HAP-1 (cell line): ENCODE measurements around the gene ACOT7.

Source experiments
- DNase-seq, 2 experiments: peaks; one replicate each; pipeline ENCODE4 v3.0.0-alpha.2; 2016 to 2020; ENCODE audit warnings: low spot score in 2 of 2
- H3K27me3 ChIP-seq: fragments of 250-450 bp; sonication (Bioruptor Pico); 2 replicates; pipeline ENCODE4 v1.5.1; 2020; ENCODE audit warnings: low read depth, mild to moderate bottlenecking, moderate library complexity
- H3K36me3 ChIP-seq: fragments of 250-450 bp; sonication (Bioruptor Pico); replicated peaks from 2 replicates; pipeline ENCODE4 v1.5.1; 2020; ENCODE audit warnings: mild to moderate bottlenecking
- H3K4me1 ChIP-seq: fragments of 250-450 bp; sonication (Bioruptor Pico); 2 replicates; pipeline ENCODE4 v1.5.1; 2020; ENCODE audit warnings: mild to moderate bottlenecking
- H3K4me3 ChIP-seq: fragments of 250-450 bp; sonication (Bioruptor Pico); 2 replicates; pipeline ENCODE4 v1.5.1; 2020; ENCODE audit warnings: mild to moderate bottlenecking, moderate library complexity
- H3K9me3 ChIP-seq: fragments of 250-450 bp; sonication (Bioruptor Pico); 2 replicates; pipeline ENCODE4 v1.5.1; 2020; ENCODE audit warnings: mild to moderate bottlenecking, moderate library complexity
- in situ Hi-C: fragments of 300-500 bp; cut with MboI; formaldehyde crosslinking; loops from 3 replicates; pipeline ENCODE4 v1.14.3; 2020; ENCODE audit warnings: low sequenced_read_pairs, inconsistent platforms, mixed read lengths

ACOT7 gene

DNA sequence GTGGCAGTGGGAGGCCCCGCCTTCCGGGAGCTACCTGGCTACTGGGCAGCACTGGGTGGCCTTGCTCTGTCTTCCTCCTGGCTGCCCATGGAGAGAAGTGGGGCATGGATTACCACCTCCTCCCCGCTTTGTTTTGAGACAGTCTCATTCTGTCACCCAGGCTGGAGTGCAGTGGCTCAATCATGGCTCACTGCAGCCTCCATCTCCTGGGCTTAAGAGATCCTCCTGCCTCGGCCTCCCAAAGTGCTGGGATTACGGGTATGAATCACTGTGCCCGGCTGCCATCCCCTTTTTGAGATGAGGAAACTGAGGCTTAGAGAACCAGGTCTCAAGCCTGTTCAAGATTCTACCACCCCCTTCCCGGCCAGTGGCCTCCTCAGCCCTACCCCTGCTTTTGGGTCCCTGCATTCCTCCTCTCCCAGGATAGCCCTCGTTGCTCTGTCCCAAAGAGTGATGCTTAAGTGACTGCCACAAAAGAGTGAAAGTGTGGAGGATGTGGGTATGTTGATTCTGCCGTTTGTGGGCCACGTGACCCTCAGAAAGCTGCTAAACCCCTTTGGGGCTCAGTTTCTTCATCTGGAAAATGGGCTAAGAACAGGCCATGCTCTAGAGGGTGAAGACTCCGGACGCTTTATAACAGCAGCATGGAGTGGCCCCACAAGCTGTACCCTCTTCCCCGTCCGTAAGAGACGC, 141.7 kb downstream of the ACOT7 start:
- Histone ChIP-seq H3K27me3 (peaks cover 7% of the 10 kb centered on the region), H3K4me3 (no peak overlapping the region), H3K9me3 (no peaks in the 10 kb centered on the region), H3K4me1 (no peaks in the 10 kb centered on the region), H3K36me3 (no peaks in the 10 kb centered on the region)
- no peak for DNase-seq
- in situ Hi-C loops = loop anchor here (10.0 kb wide), 2 partner anchors 153 to 223 kb away; no protein-coding TSS in a partner anchor

DNA sequence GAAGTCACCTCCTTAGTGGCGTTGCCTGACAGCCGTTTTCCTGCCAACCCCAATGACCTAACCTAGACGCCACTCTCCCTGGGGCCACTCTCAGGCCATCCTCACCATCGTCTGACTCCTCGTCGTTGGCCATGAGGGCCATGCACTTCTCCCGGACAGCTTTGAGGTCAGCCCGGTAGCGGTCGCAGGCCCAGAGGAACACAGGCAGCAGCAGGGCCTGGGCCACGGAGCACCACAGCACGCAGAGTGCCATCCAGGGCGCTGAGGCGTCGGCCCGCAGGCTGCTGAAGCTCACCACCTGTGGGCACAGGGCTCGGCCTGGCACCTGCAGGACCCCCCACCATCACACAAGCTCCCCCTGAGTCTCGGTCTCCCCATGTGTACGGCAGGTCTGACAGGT, 142.3 kb downstream of the ACOT7 start:
- in situ Hi-C loops = loop anchor here (10.0 kb wide), 2 partner anchors 154 to 224 kb away; no protein-coding TSS in a partner anchor
- H3K4me1 ChIP-seq = no peaks in the 10 kb centered on the region; the same call in 1 of the 2 replicates
- DNase-seq = no peak
- no peak overlapping the region for H3K4me3 ChIP-seq
- H3K27me3 ChIP-seq = peaks cover 11% of the 10 kb centered on the region
- no peaks in the 10 kb centered on the region for H3K36me3 ChIP-seq
- no peaks in the 10 kb centered on the region for H3K9me3 ChIP-seq

DNA sequence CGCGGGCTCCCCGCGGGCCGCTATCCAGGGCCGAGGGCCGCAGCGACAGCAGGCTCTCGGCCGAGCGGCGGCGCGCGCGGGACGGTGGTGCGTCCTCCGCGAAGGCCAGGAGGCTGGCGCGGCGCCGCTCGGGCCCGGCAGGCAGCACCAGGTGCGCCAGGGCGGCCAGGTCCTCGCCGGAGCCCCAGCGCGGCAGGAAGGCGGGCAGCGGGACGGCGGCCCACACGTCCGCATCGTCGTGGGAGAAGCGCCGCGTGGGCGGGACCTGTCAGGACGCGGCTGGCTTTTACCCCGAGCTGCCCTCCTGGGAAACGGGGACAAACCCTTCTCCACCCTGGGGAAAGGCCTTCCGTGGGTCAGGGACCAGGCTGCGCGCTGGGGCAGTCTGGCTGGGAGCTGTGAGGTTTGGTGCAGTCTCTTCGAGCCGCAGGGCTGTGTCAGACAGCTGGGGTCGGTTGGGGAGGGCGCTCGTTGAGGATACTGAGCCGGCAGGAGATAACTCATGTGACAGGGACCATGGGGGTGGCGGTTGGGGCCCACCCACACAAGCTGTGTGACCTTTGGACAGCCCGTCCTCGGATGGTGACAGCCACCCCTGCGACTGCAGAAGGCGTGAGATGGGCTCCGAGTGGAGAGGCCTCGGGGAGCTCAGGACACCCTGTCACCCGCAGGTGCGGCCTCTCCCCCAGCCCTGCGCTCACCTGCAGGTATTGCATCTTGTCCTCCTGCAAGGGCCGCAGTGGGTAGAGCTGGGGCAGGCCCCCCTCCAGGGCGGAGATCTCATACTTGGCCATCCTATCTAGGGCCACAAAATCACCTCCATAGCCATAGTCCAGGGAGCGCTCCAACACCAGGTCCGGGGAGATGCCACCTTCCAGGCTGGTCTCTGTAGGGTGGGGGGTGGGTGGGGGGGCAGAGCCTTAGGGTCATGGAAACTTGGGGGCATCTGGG, 143.6 kb downstream of the ACOT7 start:
- Histone ChIP-seq H3K4me1 (no peaks in the 10 kb centered on the region; the same call in 1 of the 2 replicates), H3K9me3 (no peaks in the 10 kb centered on the region), H3K27me3 (peaks cover 11% of the 10 kb centered on the region), H3K4me3 (no peak overlapping the region), H3K36me3 (no peaks in the 10 kb centered on the region)
- DNase-seq = no peak
- in situ Hi-C loops = loop anchor here (10.0 kb wide), 2 partner anchors 155 to 225 kb away; no protein-coding TSS in a partner anchor

DNA sequence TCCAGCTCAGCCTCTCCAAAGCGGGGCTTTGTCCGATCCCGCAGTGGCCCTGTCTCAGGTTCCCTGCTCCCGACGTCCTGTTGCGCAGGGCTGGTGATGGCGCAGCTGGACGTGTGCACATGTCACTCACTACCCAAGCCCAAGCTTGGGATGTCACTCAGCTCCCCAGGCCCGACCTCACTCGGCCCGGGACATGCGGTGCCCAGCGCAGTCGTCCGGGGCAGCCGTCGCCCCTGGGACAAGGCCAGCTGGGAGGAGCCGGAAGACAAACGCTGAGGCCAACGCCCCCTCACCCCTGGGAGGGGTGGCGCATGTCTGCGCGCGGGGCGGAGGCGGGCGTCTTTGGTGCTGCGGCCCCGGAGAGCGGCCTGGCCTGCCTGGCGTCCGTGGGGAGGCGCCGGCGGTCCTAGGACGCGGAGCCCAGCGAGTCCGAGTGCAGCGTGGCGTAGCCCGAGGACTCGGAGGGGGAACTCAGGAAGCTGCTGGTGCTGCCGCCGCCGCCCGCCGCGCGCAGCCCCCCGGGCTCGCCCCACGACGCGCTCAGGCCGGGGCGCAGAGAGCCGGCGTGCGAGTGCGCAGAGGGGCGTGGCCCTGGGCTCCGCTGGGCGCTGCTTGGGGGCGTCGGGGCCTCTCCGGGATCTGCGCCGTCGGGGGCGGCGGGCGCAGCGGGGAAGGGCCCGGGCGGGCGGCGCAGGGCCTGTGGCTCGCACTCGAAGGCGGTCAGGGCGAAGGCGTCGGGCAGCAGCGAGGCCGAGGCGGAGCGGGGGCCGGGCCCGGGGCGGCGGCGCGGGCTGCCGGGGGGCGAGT, 144.4 kb downstream of the ACOT7 start:
- in situ Hi-C loops = no loop called here
- Histone ChIP-seq H3K4me3 (no peak overlapping the region), H3K9me3 (no peaks in the 10 kb centered on the region), H3K27me3 (peaks cover 17% of the 10 kb centered on the region), H3K36me3 (no peaks in the 10 kb centered on the region), H3K4me1 (no peaks in the 10 kb centered on the region; the same call in 1 of the 2 replicates)
- peak in 1 of 2 experiments; percentile 55 for DNase-seq

DNA sequence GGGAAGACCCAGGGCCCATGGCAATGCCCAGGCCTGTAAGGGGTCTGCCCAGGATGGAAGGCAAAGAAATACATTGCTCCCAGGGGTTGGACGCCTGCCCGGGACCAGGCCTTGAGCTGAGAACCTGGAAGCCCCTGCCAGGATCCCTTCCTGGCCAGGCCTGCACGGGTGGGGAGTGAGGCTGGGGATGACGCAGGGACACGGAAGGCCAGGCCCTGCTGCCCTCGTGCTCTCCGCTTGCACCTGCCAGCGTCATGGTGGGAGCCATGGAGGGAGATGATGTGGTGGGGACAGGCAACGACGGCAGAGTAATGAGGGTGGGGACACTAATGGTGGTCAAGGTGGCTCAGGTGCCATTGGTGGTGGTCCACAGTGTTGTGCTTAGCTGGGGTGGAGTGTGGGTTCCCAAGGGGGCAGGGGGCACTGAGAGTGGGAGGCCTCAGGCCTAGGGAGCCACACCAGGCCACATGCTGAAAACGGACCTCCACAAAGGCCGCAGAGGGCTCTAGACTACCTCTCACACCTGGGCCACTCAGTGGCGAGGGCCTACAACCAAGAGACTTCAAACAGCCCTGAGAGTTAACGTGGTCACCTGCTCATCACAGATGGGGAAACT, 145.3 kb downstream of the ACOT7 start:
- DNase-seq = no peak
- in situ Hi-C loops = no loop called here
- H3K4me3 ChIP-seq = no peak overlapping the region
- peaks cover 23% of the 10 kb centered on the region for H3K27me3 ChIP-seq
- no peaks in the 10 kb centered on the region for H3K36me3 ChIP-seq
- no peaks in the 10 kb centered on the region for H3K9me3 ChIP-seq
- no peaks in the 10 kb centered on the region; the same call in 1 of the 2 replicates for H3K4me1 ChIP-seq

DNA sequence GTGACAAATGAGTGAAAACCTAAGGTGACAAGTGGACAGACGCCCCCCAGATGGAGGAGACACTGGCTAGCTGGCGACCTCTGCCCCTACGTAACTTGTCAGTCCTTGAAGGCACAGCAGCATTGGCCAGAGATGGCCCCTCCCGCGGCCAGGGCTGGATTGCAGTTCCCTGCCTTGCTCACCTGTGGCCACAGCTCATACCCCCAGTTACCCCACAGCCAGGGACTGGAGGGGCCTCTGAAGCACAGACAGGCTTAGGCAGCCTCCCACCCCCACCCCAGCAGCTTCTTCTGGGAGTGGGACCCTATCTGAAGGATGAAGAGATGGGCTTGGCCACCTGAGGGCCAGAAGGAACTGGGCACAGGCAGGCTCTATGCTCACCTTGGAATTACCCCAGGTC, 145.9 kb downstream of the ACOT7 start:
- no peak for DNase-seq
- H3K36me3 ChIP-seq = no peaks in the 10 kb centered on the region
- H3K4me1 ChIP-seq = no peaks in the 10 kb centered on the region; the same call in 1 of the 2 replicates
- no peaks in the 10 kb centered on the region for H3K9me3 ChIP-seq
- no peak overlapping the region for H3K4me3 ChIP-seq
- in situ Hi-C loops = no loop called here
- H3K27me3 ChIP-seq = peaks cover 29% of the 10 kb centered on the region

DNA sequence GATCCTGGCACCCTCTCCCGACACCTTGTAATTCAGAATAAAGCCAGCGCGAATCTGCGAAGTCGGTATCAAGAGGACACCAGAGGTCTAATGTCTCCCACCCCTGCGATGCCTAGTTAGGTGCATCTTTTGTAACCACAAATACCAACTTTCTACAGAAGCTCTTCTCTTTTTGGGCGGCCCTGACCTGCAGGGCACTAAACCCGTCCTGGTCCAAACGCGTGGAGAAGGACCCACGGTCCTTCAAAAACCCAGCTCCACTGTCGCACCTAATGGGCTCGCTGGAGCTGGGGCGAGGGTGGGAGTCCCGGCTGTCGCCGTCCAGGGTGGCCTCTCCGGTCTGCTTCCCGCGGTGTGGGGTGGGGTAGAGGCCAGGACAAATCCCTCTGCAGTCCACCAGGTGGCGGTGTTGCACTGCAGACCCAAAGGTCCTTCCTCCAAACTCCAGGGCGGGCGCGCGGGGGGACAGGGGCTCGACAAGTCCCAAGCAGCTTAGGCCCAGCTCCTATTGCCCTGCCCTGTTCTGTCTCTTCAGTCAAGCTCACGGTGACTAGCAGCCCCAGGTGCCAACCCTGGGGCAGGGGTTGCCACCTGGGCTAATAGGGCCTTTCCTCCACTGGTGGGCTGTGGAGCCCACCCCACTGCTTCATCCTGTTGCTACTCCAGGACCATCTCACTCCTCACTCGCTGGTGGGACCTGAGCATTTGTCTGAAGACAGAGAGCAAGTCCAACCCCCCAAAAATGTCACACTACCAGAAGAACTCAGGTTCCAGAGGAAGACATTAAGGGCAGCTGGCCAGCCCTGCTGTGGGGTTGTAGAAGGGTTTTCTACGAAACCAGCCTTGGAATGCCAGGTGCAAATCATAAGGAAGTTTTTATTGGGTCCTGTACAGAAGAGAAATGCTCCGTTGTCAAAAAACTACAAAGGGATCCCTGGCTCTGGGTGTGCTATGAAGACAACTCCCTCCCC, 146.8 kb downstream of the ACOT7 start:
- H3K4me3 ChIP-seq = no peak overlapping the region
- H3K36me3 ChIP-seq = no peaks in the 10 kb centered on the region
- in situ Hi-C loops = no loop called here
- peak; percentile 69 to 94 for DNase-seq
- peaks cover 33% of the 10 kb centered on the region for H3K27me3 ChIP-seq
- peaks cover 5% of the 10 kb centered on the region for H3K4me1 ChIP-seq
- no peaks in the 10 kb centered on the region for H3K9me3 ChIP-seq

DNA sequence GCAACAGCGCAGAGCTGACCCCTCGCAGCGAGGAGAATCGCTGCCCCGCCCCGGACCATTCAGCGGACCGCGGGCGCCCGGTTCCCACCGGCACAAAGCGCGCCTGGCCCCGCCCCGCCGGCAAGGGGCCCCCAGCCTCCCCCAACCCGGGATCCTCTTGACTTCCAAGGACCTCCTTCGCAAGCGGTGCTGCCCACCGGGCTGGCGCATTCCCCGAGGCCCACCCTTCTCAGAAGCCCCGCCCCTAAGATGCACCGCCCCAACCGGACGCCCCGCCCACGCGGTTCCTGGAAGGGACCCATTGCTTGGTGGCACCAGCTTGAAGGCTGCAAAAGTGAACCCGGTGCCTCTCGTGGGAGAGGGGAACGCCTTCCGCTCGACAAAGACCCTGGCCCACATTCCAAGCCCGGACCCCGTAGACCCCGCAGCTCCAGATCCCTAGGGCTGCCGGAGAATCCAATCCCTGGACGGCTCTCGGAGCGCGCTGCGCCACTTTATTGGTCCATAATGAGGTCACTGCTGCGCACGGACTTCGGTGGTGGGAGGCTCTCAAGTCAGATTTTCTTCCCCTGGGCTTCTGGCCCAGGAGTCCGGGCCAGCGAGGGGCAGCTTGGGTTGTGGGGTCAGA, 147.6 kb downstream of the ACOT7 start:
- Histone ChIP-seq H3K4me3 (peak overlapping the region; percentile 29), H3K4me1 (peaks cover 10% of the 10 kb centered on the region), H3K36me3 (no peaks in the 10 kb centered on the region), H3K27me3 (peaks cover 33% of the 10 kb centered on the region), H3K9me3 (no peaks in the 10 kb centered on the region)
- in situ Hi-C loops = no loop called here
- DNase-seq = peak in 1 of 2 experiments; percentile 84

DNA sequence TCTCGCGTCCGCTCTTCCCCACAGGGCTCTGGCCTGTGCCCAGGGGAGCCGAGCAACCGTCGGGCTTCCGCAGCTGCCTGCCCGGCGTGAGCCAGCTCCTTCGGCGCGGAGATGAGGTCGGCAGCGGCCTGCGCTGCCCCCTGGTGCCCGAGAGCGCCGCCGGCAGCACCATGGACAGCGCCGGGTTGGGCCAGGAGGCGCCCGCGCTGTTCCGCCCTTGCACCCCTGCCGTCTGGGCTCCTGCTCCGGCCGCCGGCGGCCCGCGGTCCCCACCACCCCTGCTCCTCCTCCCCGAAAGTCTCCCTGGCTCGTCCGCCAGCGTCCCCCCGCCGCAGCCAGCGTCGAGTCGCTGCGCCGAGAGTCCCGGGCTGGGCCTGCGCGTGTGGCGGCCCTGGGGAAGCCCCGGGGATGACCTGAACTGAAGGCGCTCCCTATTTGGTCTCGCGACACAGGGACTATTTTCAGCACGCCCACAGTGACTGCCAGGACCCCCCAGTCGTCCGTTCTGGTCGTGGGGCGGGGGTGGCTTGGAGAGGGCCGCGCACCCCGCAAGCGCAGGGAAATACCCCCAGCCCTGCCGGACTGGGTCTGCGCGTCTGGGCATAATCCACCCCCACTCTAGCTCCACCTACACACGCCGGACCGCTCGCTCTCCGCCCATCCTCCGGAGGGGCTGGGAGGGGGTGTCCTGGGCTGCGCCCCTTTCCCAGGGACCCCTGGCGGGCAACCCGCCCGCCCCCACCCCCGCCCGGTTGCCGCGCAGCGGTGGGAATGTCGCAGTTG, 148.3 kb downstream of the ACOT7 start:
- H3K9me3 ChIP-seq = no peaks in the 10 kb centered on the region
- in situ Hi-C loops = no loop called here

DNA sequence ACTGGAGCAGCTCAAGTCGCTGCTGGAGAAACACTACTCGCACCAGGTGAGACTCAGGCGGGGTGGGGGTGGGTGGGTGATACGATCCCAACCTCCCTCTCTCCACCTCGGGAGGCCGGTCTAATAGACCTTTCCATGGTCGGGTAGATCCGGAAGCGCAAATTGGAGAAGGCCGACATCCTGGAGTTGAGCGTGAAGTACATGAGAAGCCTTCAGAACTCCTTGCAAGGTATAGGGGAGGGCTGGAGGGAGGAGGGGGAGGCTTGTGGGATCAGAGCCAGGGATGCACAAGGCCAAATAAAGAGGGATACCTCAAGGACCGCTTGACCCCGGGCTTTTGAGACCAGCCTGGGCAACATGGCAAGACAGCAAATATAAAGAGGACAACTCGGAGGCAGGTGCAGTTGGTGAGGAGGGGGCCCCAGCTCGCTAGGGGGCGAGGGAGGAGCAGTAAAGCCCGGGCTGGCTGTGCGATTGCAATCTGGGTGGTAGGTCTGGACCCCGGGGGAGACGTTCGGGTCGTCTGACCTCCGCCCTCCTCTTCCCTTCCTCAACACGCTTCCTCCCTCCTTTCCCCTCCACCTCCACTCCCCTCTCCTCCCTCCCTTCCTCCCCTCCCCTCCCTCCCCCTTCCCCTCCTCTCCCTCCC, 149.0 kb downstream of the ACOT7 start:
- Histone ChIP-seq H3K27me3 (peaks cover 26% of the 10 kb centered on the region), H3K4me3 (no peak overlapping the region), H3K9me3 (no peaks in the 10 kb centered on the region), H3K4me1 (peaks cover 25% of the 10 kb centered on the region), H3K36me3 (no peaks in the 10 kb centered on the region)
- DNase-seq = no peak
- in situ Hi-C loops = no loop called here

More for the DNA sequence above, 148.3 kb downstream of the ACOT7 start:
- Histone ChIP-seq H3K4me1 (peaks cover 18% of the 10 kb centered on the region), H3K4me3 (peak overlapping the region; percentile 29), H3K27me3 (peaks cover 32% of the 10 kb centered on the region), H3K36me3 (no peaks in the 10 kb centered on the region)
- peak; percentile 70 to 90 for DNase-seq

DNA sequence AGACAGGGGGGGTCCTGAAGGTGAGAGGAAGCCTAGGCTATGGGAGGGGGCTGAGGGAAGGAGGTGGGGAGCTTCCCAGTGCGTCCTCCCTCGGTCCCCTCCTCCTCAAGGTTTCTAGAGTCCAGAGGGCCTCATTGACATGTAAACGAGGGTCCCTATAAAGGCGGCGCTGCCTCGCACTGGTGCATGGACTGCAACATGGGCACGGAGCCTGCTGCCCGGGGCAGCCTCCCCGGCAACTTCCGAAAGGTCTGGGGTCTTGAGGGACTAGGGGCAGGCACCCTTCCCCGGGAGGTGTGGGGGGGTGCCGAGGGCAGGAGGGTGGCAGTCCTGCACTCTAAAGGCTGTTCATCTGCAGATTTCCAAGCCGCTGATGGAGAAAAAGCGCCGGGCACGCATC, 149.6 kb downstream of the ACOT7 start, which contains the start of gene HES3:
Gene HES3, plus strand, starts transcription at position 187 of the 400 bp plus-strand sequence. Its CDS starts 187 bp downstream, at position 374.
- in situ Hi-C loops = no loop called here
- Histone ChIP-seq H3K36me3 (no peaks in the 10 kb centered on the region), H3K4me1 (peaks cover 30% of the 10 kb centered on the region), H3K9me3 (no peaks in the 10 kb centered on the region), H3K27me3 (peaks cover 26% of the 10 kb centered on the region), H3K4me3 (no peak within 1 kb of the TSS; the same call in 1 of the 2 replicates)
- DNase-seq = no peak
